ENCODE measurements around the gene CDC42BPG.
A peak's percentile ranks its signal among the peaks of the same experiment; 100 is the strongest.
"Not testable (repeated sequence)": the region's sequence is repeated elsewhere in the genome, so short reads cannot be mapped to it uniquely, and the experiment has no call there.

CDC42BPG gene

GRCh38 chr11:64835616-64836447, 8.6 kb downstream of the CDC42BPG start:
- no peak for DNase-seq (ENCODE audit: low read depth)

- DNase-seq (ENCODE audit: low read depth): no peak
Observed at GRCh38 chr11:64834723-64835615, 9.5 kb downstream of the CDC42BPG start.

GRCh38 chr11:64834031-64834722, 10.3 kb downstream of the CDC42BPG start:
- no peak for DNase-seq (ENCODE audit: low read depth)

- DNase-seq (ENCODE audit: low read depth): no peak
Observed at GRCh38 chr11:64833509-64833908, 10.9 kb downstream of the CDC42BPG start.

GRCh38 chr11:64833198-64833502, 11.3 kb downstream of the CDC42BPG start:
- DNase-seq (ENCODE audit: low read depth): no peak

- no peak for DNase-seq (ENCODE audit: low read depth)
Observed at GRCh38 chr11:64832467-64833197, 11.8 kb downstream of the CDC42BPG start.

- no peak for DNase-seq (ENCODE audit: low read depth)
Observed at GRCh38 chr11:64831411-64831891, 13.0 kb downstream of the CDC42BPG start.

GRCh38 chr11:64829536-64830251, 14.8 kb downstream of the CDC42BPG start:
- DNase-seq (ENCODE audit: low read depth): no peak

GRCh38 chr11:64827451-64827839, 17.0 kb downstream of the CDC42BPG start:
- DNase-seq (ENCODE audit: low read depth): no peak

GRCh38 chr11:64826578-64827450, 17.6 kb downstream of the CDC42BPG start:
- DNase-seq (ENCODE audit: low read depth): no peak

- DNase-seq (ENCODE audit: low read depth): no peak
Observed at GRCh38 chr11:64826062-64826461, 18.4 kb downstream of the CDC42BPG start.

- DNase-seq (ENCODE audit: low read depth): no peak
Observed at GRCh38 chr11:64823568-64824119, 20.8 kb downstream of the CDC42BPG start.

GRCh38 chr11:64817476-64817875, 27.0 kb downstream of the CDC42BPG start:
- no peak for DNase-seq (ENCODE audit: low read depth)

- not testable (repeated sequence) for DNase-seq (ENCODE audit: low read depth)
Observed at GRCh38 chr11:64815433-64815832, 29.0 kb downstream of the CDC42BPG start.

GRCh38 chr11:64814712-64815187, 29.7 kb downstream of the CDC42BPG start:
- DNase-seq (ENCODE audit: low read depth): no peak

- DNase-seq (ENCODE audit: low read depth): no peak
Observed at GRCh38 chr11:64813826-64814225, 30.6 kb downstream of the CDC42BPG start.

GRCh38 chr11:64810891-64811272, 33.6 kb downstream of the CDC42BPG start:
- peak; percentile 8 for DNase-seq (ENCODE audit: low read depth)

GRCh38 chr11:64810271-64810890, 34.1 kb downstream of the CDC42BPG start, which contains the start of gene MEN1:
Gene MEN1, minus strand, starts transcription at chr11:64810551. Its CDS starts 442 bp downstream, at chr11:64810109.
- DNase-seq (ENCODE audit: low read depth): peak; percentile 79

- DNase-seq (ENCODE audit: low read depth): peak; percentile 15
Observed at GRCh38 chr11:64809781-64810241, 34.6 kb downstream of the CDC42BPG start.
